Kidney (tissue), 14 donors: Measurements from ENCODE around the gene ZNF236. TPM values are rescaled to one million over a fixed set of nuclear protein-coding genes. Genes with fewer than 3 reads are reported as not detected.

ENCODE experiments used
- DNase-seq, 5 donors: peaks; one replicate each; pipeline ENCODE4 v3.0.0-alpha.2; 2013 to 2020
- FAIRE-seq: peaks from 2 replicates; lab custom pipeline; 2012; peaks lifted over from hg19 to GRCh38; lab: Jason Lieb, UNC
- H3K27ac ChIP-seq, 2 donors: one replicate each; pipeline ENCODE4 v1.7.0; 2013; ENCODE audit warnings: low read depth in 2 of 2, low read length in 2 of 2, inconsistent platforms in 1 of 2
- H3K27me3 ChIP-seq: one replicate; pipeline ENCODE4 v1.7.1; 2013; ENCODE audit warnings: low read length, inconsistent platforms; ENCODE audit not compliant: control insufficient read depth, insufficient read depth
- H3K36me3 ChIP-seq, 3 donors: one replicate each; pipeline versions ENCODE4 v1.7.0 to v1.7.1; 2013; ENCODE audit warnings: low read length in 3 of 3, control low read depth in 1 of 3, inconsistent platforms in 1 of 3; ENCODE audit not compliant: insufficient read depth in 3 of 3, control insufficient read depth in 2 of 3
- H3K4me1 ChIP-seq, 3 donors: one replicate each; pipeline versions ENCODE4 v1.7.0 to v1.7.1; 2013; ENCODE audit warnings: low read length in 3 of 3, inconsistent platforms in 1 of 3, low read depth in 1 of 3; ENCODE audit not compliant: control insufficient read depth in 2 of 3, insufficient read depth in 2 of 3
- H3K4me3 ChIP-seq, 3 donors: one replicate each; pipeline versions ENCODE4 v1.7.0 to v1.8.1; 2013; ENCODE audit warnings: low read length in 3 of 3, control low read depth in 1 of 3, inconsistent platforms in 1 of 3
- H3K9ac ChIP-seq, 3 donors: one replicate each; pipeline versions ENCODE4 v1.7.0 to v1.7.1; 2013; ENCODE audit warnings: low read length in 3 of 3, control low read depth in 1 of 3, inconsistent platforms in 1 of 3
- H3K9me3 ChIP-seq, 3 donors: one replicate each; pipeline versions ENCODE4 v1.7.0 to v1.7.1; 2013; ENCODE audit warnings: low read length in 3 of 3, control low read depth in 1 of 3, inconsistent platforms in 1 of 3; ENCODE audit not compliant: control insufficient read depth in 2 of 3, insufficient read depth in 1 of 3
- intact Hi-C: fragments of 100-400 bp; cut with DNase I; formaldehyde crosslinking; loops from one replicate; pipeline ENCODE4 v1.11.1; 2022
- polyA plus RNA-seq: library from polyadenylated mRNA; stranded (reverse); fragments of 350-450 nt; fragmentation: Illumina TruSeq; extraction: RNeasy Lipid Tissue Mini Kit (QIAGEN cat#74804); gene quantifications from one replicate; pipeline ENCODE4 v1.2.3, GENCODE V29; 2014; ENCODE audit warnings: low read depth, low replicate concordance; ENCODE audit not compliant: insufficient read depth
- total RNA-seq: library from RNA; stranded (reverse); fragmentation: NEBNext Ultra II Directional; extraction: Animal tissue kit (Norgen Biotek cat#: 25700); gene quantifications from one replicate; pipeline ENCODE4 v1.2.1, GENCODE V29; 2021
- TF ChIP-seq, protein P1 (sequence below): IDR thresholded peaks from 3 replicates; pipeline ENCODE4 v1.5.1; 2012; ENCODE audit warnings: mild to moderate bottlenecking, moderate library complexity, borderline replicate concordance; ENCODE audit not compliant: insufficient read depth; ENCODE audit errors: extremely low read depth
- donor health status: control.
- donor health status: control.
- donor health status: control.
- donor health status: control.
- donor health status: control.
- donor health status: DM: yes; HTN: yes; CAD: no.
- donor health status: Normal renal cell carcinoma (clear cell type).

ZNF236 gene
- total and polyA plus RNA-seq, 2 donors from 2014 or later, result 1.1 to 18.6 TPM

DNA sequence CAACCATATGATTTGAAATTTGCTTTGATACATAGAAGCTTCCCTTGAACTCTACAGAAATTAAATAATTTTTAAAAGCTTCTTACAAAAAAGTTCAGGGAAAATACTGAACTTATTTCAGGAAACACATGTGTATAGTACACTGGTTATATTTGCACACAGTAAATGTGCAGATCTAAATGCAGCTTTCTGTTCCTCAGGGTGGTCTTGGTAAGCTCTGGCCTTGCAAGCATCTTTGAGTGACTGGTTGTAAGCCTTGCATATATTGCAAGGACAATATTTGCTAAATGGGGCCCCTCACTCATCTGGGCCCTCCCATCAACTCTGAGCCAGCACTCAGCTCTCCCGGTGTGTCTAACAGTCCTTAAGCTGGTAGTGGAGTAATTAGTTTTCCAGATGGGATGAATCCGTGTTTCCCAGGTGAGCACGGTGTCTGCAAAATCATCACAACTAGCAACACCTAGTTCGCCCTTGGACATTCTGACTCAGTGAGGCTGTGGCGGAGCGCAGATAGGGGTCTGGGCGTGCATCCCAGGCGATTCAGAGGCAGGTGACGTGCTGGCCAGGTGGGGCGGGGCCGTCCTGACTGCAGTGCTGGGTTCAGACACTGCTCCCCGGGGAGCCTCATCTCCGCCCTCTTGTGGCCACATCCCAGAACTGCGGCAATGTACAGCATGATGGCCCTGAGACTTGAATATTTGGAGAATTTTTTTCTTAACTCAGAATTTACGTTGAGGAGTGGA is 160.7 kb downstream of the ZNF236 start:
- Histone ChIP-seq H3K27ac (no peak overlapping the region), H3K27me3 (no peaks in the 10 kb centered on the region), H3K9me3 (no peaks in the 10 kb centered on the region), H3K9ac (no peak overlapping the region), H3K36me3 (no peaks in the 10 kb centered on the region), H3K4me3 (no peak overlapping the region), H3K4me1 (peaks cover 0 to 6% (median 0%) of the 10 kb centered on the region in 3 donors)
- intact Hi-C loops, result no loop called here
- TF ChIP-seq, protein P1, sequence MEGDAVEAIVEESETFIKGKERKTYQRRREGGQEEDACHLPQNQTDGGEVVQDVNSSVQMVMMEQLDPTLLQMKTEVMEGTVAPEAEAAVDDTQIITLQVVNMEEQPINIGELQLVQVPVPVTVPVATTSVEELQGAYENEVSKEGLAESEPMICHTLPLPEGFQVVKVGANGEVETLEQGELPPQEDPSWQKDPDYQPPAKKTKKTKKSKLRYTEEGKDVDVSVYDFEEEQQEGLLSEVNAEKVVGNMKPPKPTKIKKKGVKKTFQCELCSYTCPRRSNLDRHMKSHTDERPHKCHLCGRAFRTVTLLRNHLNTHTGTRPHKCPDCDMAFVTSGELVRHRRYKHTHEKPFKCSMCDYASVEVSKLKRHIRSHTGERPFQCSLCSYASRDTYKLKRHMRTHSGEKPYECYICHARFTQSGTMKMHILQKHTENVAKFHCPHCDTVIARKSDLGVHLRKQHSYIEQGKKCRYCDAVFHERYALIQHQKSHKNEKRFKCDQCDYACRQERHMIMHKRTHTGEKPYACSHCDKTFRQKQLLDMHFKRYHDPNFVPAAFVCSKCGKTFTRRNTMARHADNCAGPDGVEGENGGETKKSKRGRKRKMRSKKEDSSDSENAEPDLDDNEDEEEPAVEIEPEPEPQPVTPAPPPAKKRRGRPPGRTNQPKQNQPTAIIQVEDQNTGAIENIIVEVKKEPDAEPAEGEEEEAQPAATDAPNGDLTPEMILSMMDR, result peak; percentile 87
- DNase-seq (peak; percentile 88 to 92 (median 90)), FAIRE-seq (no peak)

DNA sequence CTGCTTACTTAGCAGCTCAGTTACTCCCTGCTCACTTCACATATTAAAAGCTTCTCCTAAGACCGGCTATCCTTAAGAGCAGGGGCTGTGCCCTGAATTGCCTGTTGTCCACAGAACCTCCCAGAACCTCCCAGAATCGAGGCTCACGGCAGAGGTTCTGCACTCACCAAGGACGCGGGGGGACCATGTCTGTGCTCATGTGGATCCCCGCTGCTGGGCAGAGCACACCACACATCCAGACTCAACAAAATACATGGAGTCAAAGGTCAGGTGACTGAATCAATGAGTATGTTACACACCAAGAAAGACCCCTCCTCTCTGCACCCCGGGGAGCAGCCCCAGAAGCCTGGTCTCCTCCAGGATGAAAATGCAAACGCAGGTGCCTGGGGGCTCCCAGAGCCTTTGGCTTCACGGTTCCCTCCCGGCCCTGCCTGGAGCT is 161.3 kb downstream of the ZNF236 start:
- TF ChIP-seq, protein P1, result no peak
- DNase-seq (peak in 1 of 5 donors; percentile 49), FAIRE-seq (no peak)
- no peaks in the 10 kb centered on the region for H3K9me3 ChIP-seq
- H3K27ac ChIP-seq, result no peak overlapping the region
- intact Hi-C loops, result no loop called here
- H3K4me3 ChIP-seq, result no peak overlapping the region
- H3K36me3 ChIP-seq, result no peaks in the 10 kb centered on the region
- peaks cover 0 to 6% (median 0%) of the 10 kb centered on the region in 3 donors for H3K4me1 ChIP-seq
- no peaks in the 10 kb centered on the region for H3K27me3 ChIP-seq
- H3K9ac ChIP-seq, result no peak overlapping the region

DNA sequence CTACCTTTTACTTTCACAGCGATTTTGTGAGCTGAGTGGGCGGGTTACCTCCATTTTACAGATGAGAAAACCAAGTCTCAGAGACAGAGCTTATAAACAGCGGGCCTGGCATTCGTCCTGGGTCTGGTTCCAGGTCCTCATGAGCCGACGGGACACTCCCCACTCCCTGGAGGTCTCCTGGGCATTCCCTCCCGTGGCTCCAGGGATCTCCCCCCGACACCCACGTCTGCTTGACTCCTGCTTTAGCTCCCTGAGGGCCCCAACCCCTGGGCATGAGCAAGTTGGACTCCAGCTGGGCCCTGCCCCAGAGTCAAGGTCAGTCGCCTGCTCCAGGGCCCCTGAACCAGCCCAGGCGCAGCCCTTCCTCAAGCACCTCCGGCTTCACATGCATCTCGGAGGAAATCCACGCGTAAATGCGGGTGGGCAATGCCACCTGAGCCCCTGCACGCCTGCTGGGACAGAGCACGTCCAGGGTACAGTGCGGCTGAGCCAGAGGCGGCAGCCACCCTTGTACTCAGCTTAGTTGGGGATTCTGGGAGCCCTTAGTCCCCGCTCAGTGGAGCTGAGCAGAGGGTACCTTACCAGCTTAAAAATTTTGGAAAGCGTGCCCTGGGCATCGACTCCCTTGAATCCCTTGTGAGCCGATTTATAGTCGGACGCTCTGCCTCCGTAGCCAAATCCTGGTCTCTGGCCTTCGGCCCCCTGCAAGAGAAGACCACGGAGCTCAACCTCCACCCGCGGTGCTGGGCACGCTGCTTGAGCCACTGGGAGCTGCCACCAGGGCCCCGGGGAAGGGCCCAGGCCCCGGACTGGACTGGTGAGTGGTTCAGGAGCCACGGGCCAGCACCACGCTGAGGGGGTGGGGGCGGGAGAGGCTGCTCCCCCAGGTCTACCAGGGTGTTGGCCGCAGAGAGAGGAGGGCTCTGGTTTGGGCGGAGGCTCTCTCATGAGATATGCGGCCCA is 162.1 kb downstream of the ZNF236 start:
- DNase-seq (peak in 3 of 5 donors; percentile 9 to 72 (median 47)), FAIRE-seq (no peak)

More for the DNA sequence above, 162.1 kb downstream of the ZNF236 start:
- Histone ChIP-seq H3K4me3 (no peak overlapping the region), H3K27ac (no peak overlapping the region), H3K36me3 (no peaks in the 10 kb centered on the region), H3K4me1 (peaks cover 0 to 6% (median 0%) of the 10 kb centered on the region in 3 donors), H3K9me3 (no peaks in the 10 kb centered on the region), H3K9ac (no peak overlapping the region), H3K27me3 (no peaks in the 10 kb centered on the region)
- intact Hi-C loops, result no loop called here
- TF ChIP-seq, protein P1, result no peak
